Keratinocyte (primary cell): ENCODE results near the gene POU3F1. TPM values are rescaled to one million over a fixed set of nuclear protein-coding genes. Genes with fewer than 3 reads are reported as not detected.

Source experiments
- DNase-seq: peaks from one replicate; pipeline ENCODE4 v3.0.0-alpha.2; 2011; ENCODE audit warnings: low read depth, missing footprints, low spot score
- FAIRE-seq: peaks from 2 replicates; lab custom pipeline; 2011; peaks lifted over from hg19 to GRCh38; lab: Jason Lieb, UNC
- H2AFZ ChIP-seq: 2 replicates; pipeline ENCODE4 v1.6.0; 2012; ENCODE audit warnings: low read length, control low read depth, inconsistent platforms; ENCODE audit not compliant: control insufficient read depth
- H3K27ac ChIP-seq: 2 replicates; pipeline ENCODE4 v1.5.1; 2011; ENCODE audit warnings: low read length; ENCODE audit not compliant: control insufficient read depth, insufficient read depth
- H3K27me3 ChIP-seq: 3 replicates; pipeline ENCODE4 v1.6.0; 2011; ENCODE audit warnings: low read length; ENCODE audit not compliant: control insufficient read depth, insufficient read depth; ENCODE audit errors: extremely low read depth
- H3K36me3 ChIP-seq, 2 experiments: 2 replicates in 1 of 2; 3 replicates in 1 of 2; pipeline ENCODE4 v1.5.1; 2011; ENCODE audit warnings: low read length in 2 of 2, mild to moderate bottlenecking in 1 of 2; ENCODE audit not compliant: control insufficient read depth in 2 of 2, insufficient read depth in 2 of 2; ENCODE audit errors: extremely low read depth in 1 of 2
- H3K4me1 ChIP-seq: 3 replicates; pipeline ENCODE4 v1.5.1; 2011; ENCODE audit warnings: low read length; ENCODE audit not compliant: control insufficient read depth, insufficient read depth; ENCODE audit errors: extremely low read depth
- H3K4me2 ChIP-seq: 3 replicates; pipeline ENCODE4 v1.6.0; 2011; ENCODE audit warnings: low read depth, low read length; ENCODE audit not compliant: control insufficient read depth, insufficient read depth; ENCODE audit errors: extremely low read depth
- H3K4me3 ChIP-seq, 3 experiments: fragments of 200-600 bp in 1 of 3; sonication (generic) in 1 of 3; 2 replicates in 2 of 3; 3 replicates in 1 of 3; pipeline ENCODE4 v1.5.1; 2011 to 2016; ENCODE audit warnings: low read length in 3 of 3, mild to moderate bottlenecking in 3 of 3, control low read depth in 2 of 3, inconsistent platforms in 1 of 3, low read depth in 1 of 3, mixed read lengths in 1 of 3, mixed run types in 1 of 3, moderate library complexity in 1 of 3; ENCODE audit not compliant: control insufficient read depth in 2 of 3, insufficient read depth in 2 of 3; ENCODE audit errors: extremely low read depth in 1 of 3
- H3K79me2 ChIP-seq: 2 replicates; pipeline ENCODE4 v1.6.0; 2012; ENCODE audit warnings: low read length; ENCODE audit not compliant: control insufficient read depth, insufficient read depth
- H3K9ac ChIP-seq: 3 replicates; pipeline ENCODE4 v1.6.0; 2011; ENCODE audit warnings: low read length; ENCODE audit not compliant: control insufficient read depth, insufficient read depth; ENCODE audit errors: extremely low read depth
- H3K9me1 ChIP-seq: 3 replicates; pipeline ENCODE4 v1.6.0; 2011; ENCODE audit warnings: low read length; ENCODE audit not compliant: control insufficient read depth, insufficient read depth; ENCODE audit errors: extremely low read depth
- H3K9me3 ChIP-seq: 2 replicates; pipeline ENCODE4 v1.5.1; 2012; ENCODE audit warnings: low read depth, low read length; ENCODE audit not compliant: control insufficient read depth
- H4K20me1 ChIP-seq: 3 replicates; pipeline ENCODE4 v1.6.0; 2011; ENCODE audit warnings: low read length; ENCODE audit not compliant: control insufficient read depth, insufficient read depth; ENCODE audit errors: extremely low read depth
- CTCF ChIP-seq, 3 experiments: IDR thresholded peaks in 1 of 3; conservative IDR thresholded peaks in 1 of 3; optimal IDR thresholded peaks in 1 of 3; 2 replicates in 2 of 3; 3 replicates in 1 of 3; pipeline versions ENCODE3 to v1.5.1; 2011; ENCODE audit warnings: low read length in 3 of 3, mild to moderate bottlenecking in 3 of 3, moderate library complexity in 2 of 3, control low read depth in 1 of 3, inconsistent platforms in 1 of 3; ENCODE audit not compliant: insufficient read depth in 2 of 3; ENCODE audit errors: extremely low read depth in 1 of 3
- EZH2 ChIP-seq: IDR thresholded peaks from one replicate; pipeline ENCODE4 v1.6.1; 2012; ENCODE audit warnings: inconsistent platforms, mild to moderate bottlenecking, low read length, moderate library complexity
- dilution Hi-C: fragments of 300-500 bp; cut with MboI; formaldehyde crosslinking; loops from one replicate; pipeline ENCODE4 v1.7.0; 2020; ENCODE audit warnings: low sequenced_read_pairs; ENCODE audit not compliant: extremely low pct_ligation_motif_present
- polyA plus RNA-seq, 5 experiments: library from polyadenylated mRNA; depleted of rRNA in 3 of 5; stranded (reverse) in 3 of 5; stranded (forward) in 1 of 5; unstranded in 1 of 5; fragments of >200 nt; gene quantifications; 1 replicate in 1 of 5; 2 replicates in 3 of 5; 3 replicates in 1 of 5; pipeline versions ENCODE4 v1.2.1 to v1.2.3, GENCODE V29; 2011 to 2012; ENCODE audit warnings: missing spikeins in 2 of 5, low read depth in 1 of 5, low replicate concordance in 1 of 5

The POU3F1 gene
- polyA plus RNA-seq, 1 donor (not counting 4 experiments of a cell fraction or from before 2014, with no cell fraction given), result 0.59 TPM

GRCh38 chr1:38072858-38073257, 26.3 kb upstream of the POU3F1 start:
- no peak overlapping the region for H2AFZ ChIP-seq
- no peaks in the 10 kb centered on the region for H3K9me1 ChIP-seq
- H3K79me2 ChIP-seq, result no peaks in the 10 kb centered on the region
- H3K9me3 ChIP-seq, result no peaks in the 10 kb centered on the region
- H3K4me3 ChIP-seq, result no peak overlapping the region
- H3K4me2 ChIP-seq, result no peak overlapping the region
- no peaks in the 10 kb centered on the region for H3K36me3 ChIP-seq
- DNase-seq (no peak), FAIRE-seq (no peak)
- no peak overlapping the region for H3K9ac ChIP-seq
- H3K4me1 ChIP-seq, result peaks cover 25% of the 10 kb centered on the region
- dilution Hi-C loops, result no loop called here
- H3K27me3 ChIP-seq, result no peaks in the 10 kb centered on the region
- TF ChIP-seq EZH2 (no peak), CTCF (optimal IDR thresholded peaks at IDR 0.05 in 1 of 3, IDR thresholded peaks at IDR 0.05 in 1 of 3, conservative IDR thresholded peaks at IDR 0.05 in 1 of 3; ENCODE audit: extremely low read depth in 1 of 3, insufficient read depth in 2 of 3, low read length in 3 of 3) (no peak)
- no peak overlapping the region for H3K27ac ChIP-seq
- no peaks in the 10 kb centered on the region for H4K20me1 ChIP-seq

GRCh38 chr1:38071312-38072256, 25.0 kb upstream of the POU3F1 start:
- H3K79me2 ChIP-seq, result no peaks in the 10 kb centered on the region
- TF ChIP-seq EZH2 (no peak), CTCF (optimal IDR thresholded peaks at IDR 0.05 in 1 of 3, IDR thresholded peaks at IDR 0.05 in 1 of 3, conservative IDR thresholded peaks at IDR 0.05 in 1 of 3; ENCODE audit: extremely low read depth in 1 of 3, insufficient read depth in 2 of 3, low read length in 3 of 3) (peak; percentile 49 to 61 (median 58))
- H3K36me3 ChIP-seq, result no peaks in the 10 kb centered on the region
- no peaks in the 10 kb centered on the region for H3K9me3 ChIP-seq
- H3K27ac ChIP-seq, result no peak overlapping the region
- H3K4me1 ChIP-seq, result peaks cover 25% of the 10 kb centered on the region
- H3K9me1 ChIP-seq, result no peaks in the 10 kb centered on the region
- FAIRE-seq (peak; percentile 95), DNase-seq (peak; percentile 28)
- no peaks in the 10 kb centered on the region for H3K27me3 ChIP-seq
- H3K9ac ChIP-seq, result no peak overlapping the region
- H3K4me2 ChIP-seq, result peak overlapping the region; percentile 31
- H4K20me1 ChIP-seq, result no peaks in the 10 kb centered on the region
- no peak overlapping the region for H2AFZ ChIP-seq
- dilution Hi-C loops, result no loop called here
- no peak overlapping the region for H3K4me3 ChIP-seq
